Posterior vena cava (tissue), 2 donors: ENCODE data around the gene SYK. TPM values are rescaled to one million over a fixed set of nuclear protein-coding genes. Genes with fewer than 3 reads are reported as not detected.
"Not testable (repeated sequence)": the region's sequence is repeated elsewhere in the genome, so short reads cannot be mapped to it uniquely, and the experiment has no call there.

ENCODE experiments used
- DNase-seq: peaks from one replicate; pipeline ENCODE4 v3.0.0-alpha.2; 2020; ENCODE audit warnings: low spot score
- intact Hi-C, 2 donors: fragments of 100-400 bp; cut with DNase I; formaldehyde crosslinking; loops; one replicate each; pipeline versions ENCODE4 v1.14.1 to v1.14.2; 2022 to 2023
- total RNA-seq, 2 donors: library from RNA; stranded (reverse); fragmentation: NEBNext Ultra II Directional; extraction: Animal tissue kit (Norgen Biotek cat#: 25700); gene quantifications; one replicate each; pipeline ENCODE4 v1.2.1, GENCODE V29; 2021
- donor health status: DM: yes; HTN: yes; CAD: no.
- donor health status: DM: yes; HTN: yes; CAD: no.

The SYK gene
- total RNA-seq, 2 donors from 2014 or later: 13.2 to 19.5 TPM

- DNase-seq: no peak
Observed at GRCh38 chr9:90864779-90865178, 63.2 kb downstream of the SYK start.

GRCh38 chr9:90867101-90867500 is 65.5 kb downstream of the SYK start:
- DNase-seq: no peak
- intact Hi-C loops: loop anchor here in 1 of 2 donors (10.0 kb wide), 1 partner anchor 762 kb away; no protein-coding TSS in a partner anchor

More at GRCh38 chr9:90864779-90865178, 63.2 kb downstream of the SYK start:
- intact Hi-C loops: loop anchor here in 1 of 2 donors (10.0 kb wide), 1 partner anchor 760 kb away; no protein-coding TSS in a partner anchor

- intact Hi-C loops: loop anchor here in 1 of 2 donors (10.0 kb wide), 1 partner anchor 764 kb away; no protein-coding TSS in a partner anchor
- no peak for DNase-seq
Observed at GRCh38 chr9:90868555-90868954, 66.9 kb downstream of the SYK start.

GRCh38 chr9:90869361-90869760 is 67.7 kb downstream of the SYK start:
- intact Hi-C loops: loop anchor here in 1 of 2 donors (10.0 kb wide), 1 partner anchor 765 kb away; no protein-coding TSS in a partner anchor
- no peak for DNase-seq

- no peak for DNase-seq
Observed at GRCh38 chr9:90870621-90871326, 69.2 kb downstream of the SYK start.

GRCh38 chr9:90871327-90871935 is 69.8 kb downstream of the SYK start:
- intact Hi-C loops: loop anchor here in 1 of 2 donors (10.0 kb wide), 1 partner anchor 1277 kb away; no protein-coding TSS in a partner anchor
- DNase-seq: no peak

More at GRCh38 chr9:90870621-90871326, 69.2 kb downstream of the SYK start:
- intact Hi-C loops: loop anchor here in 1 of 2 donors (10.0 kb wide), 1 partner anchor 1276 kb away; no protein-coding TSS in a partner anchor

GRCh38 chr9:90872835-90873294 is 71.2 kb downstream of the SYK start:
- DNase-seq: no peak
- intact Hi-C loops: loop anchor here in 1 of 2 donors (10.0 kb wide), 1 partner anchor 1278 kb away; no protein-coding TSS in a partner anchor

- no peak for DNase-seq
- intact Hi-C loops: loop anchor here in 1 of 2 donors (10.0 kb wide), 1 partner anchor 1279 kb away; no protein-coding TSS in a partner anchor
Observed at GRCh38 chr9:90873422-90873821, 71.8 kb downstream of the SYK start.

GRCh38 chr9:90874194-90874593 is 72.6 kb downstream of the SYK start:
- DNase-seq: no peak
- intact Hi-C loops: loop anchor here in 1 of 2 donors (10.0 kb wide), 1 partner anchor 1279 kb away; no protein-coding TSS in a partner anchor

GRCh38 chr9:90878562-90878961 is 76.9 kb downstream of the SYK start:
- intact Hi-C loops: loop anchor here in 1 of 2 donors (10.0 kb wide), 1 partner anchor 1284 kb away; no protein-coding TSS in a partner anchor

GRCh38 chr9:90880066-90880465 is 78.4 kb downstream of the SYK start:
- intact Hi-C loops: no loop called here
- no peak for DNase-seq

More at GRCh38 chr9:90878562-90878961, 76.9 kb downstream of the SYK start:
- DNase-seq: no peak

GRCh38 chr9:90880669-90881068 is 79.0 kb downstream of the SYK start:
- no peak for DNase-seq
- intact Hi-C loops: no loop called here

GRCh38 chr9:90881648-90882047 is 80.0 kb downstream of the SYK start:
- intact Hi-C loops: no loop called here

GRCh38 chr9:90882991-90883600 is 81.5 kb downstream of the SYK start:
- intact Hi-C loops: no loop called here
- no peak for DNase-seq

More at GRCh38 chr9:90881648-90882047, 80.0 kb downstream of the SYK start:
- no peak for DNase-seq

- no peak for DNase-seq
- intact Hi-C loops: no loop called here
Observed at GRCh38 chr9:90883661-90884060, 82.0 kb downstream of the SYK start.

- no peak for DNase-seq
- intact Hi-C loops: no loop called here
Observed at GRCh38 chr9:90884178-90884577, 82.6 kb downstream of the SYK start.

GRCh38 chr9:90886868-90887267 is 85.2 kb downstream of the SYK start:
- intact Hi-C loops: not testable (repeated sequence)

GRCh38 chr9:90888941-90889340 is 87.3 kb downstream of the SYK start:
- intact Hi-C loops: no loop called here
- no peak for DNase-seq

More at GRCh38 chr9:90886868-90887267, 85.2 kb downstream of the SYK start:
- DNase-seq: not testable (repeated sequence)

- DNase-seq: no peak
- intact Hi-C loops: no loop called here
Observed at GRCh38 chr9:90890146-90890810, 88.7 kb downstream of the SYK start.
